ENCODE results near the gene UST. TPM values are rescaled to one million over a fixed set of nuclear protein-coding genes. Genes with fewer than 3 reads are reported as not detected.
"Not testable (repeated sequence)": the region's sequence is repeated elsewhere in the genome, so short reads cannot be mapped to it uniquely, and the experiment has no call there.

UST gene
- total RNA-seq, 1 donor from 2014 or later, result 5.2 TPM

DNA sequence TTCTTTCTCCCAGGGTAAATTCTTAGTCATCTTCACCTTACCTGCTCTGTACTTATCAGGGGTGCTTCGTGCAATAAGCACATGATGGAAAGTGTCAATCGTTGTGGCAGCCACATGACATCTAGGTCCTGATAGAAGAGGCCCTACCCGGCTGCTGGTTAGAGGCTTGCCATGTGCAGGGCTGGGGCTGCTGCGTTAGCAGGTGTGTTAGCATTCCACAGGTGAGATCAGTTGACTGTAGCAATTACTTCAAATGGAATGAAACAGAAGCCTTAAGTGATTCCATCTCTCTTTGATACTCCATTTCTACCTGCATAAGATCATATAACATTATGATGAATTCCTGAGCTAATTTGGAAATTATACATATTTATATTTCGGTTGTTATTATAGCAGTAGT lies 127.0 kb downstream of the UST start:
- H3K36me3 ChIP-seq (ENCODE audit: control insufficient read depth, insufficient read depth, low read length), result no peaks in the 10 kb centered on the region
- DNase-seq (ENCODE audit: low read depth), result no peak
- H3K4me3 ChIP-seq (ENCODE audit: low read depth, low read length), result no peak overlapping the region
- H3K27me3 ChIP-seq (ENCODE audit: control insufficient read depth, insufficient read depth, low read length), result no peaks in the 10 kb centered on the region
- TF ChIP-seq, protein P1, sequence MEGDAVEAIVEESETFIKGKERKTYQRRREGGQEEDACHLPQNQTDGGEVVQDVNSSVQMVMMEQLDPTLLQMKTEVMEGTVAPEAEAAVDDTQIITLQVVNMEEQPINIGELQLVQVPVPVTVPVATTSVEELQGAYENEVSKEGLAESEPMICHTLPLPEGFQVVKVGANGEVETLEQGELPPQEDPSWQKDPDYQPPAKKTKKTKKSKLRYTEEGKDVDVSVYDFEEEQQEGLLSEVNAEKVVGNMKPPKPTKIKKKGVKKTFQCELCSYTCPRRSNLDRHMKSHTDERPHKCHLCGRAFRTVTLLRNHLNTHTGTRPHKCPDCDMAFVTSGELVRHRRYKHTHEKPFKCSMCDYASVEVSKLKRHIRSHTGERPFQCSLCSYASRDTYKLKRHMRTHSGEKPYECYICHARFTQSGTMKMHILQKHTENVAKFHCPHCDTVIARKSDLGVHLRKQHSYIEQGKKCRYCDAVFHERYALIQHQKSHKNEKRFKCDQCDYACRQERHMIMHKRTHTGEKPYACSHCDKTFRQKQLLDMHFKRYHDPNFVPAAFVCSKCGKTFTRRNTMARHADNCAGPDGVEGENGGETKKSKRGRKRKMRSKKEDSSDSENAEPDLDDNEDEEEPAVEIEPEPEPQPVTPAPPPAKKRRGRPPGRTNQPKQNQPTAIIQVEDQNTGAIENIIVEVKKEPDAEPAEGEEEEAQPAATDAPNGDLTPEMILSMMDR (IDR thresholded peaks at IDR 0.05; ENCODE audit: insufficient read depth, low read length, poor library complexity, severe bottlenecking), result no peak

DNA sequence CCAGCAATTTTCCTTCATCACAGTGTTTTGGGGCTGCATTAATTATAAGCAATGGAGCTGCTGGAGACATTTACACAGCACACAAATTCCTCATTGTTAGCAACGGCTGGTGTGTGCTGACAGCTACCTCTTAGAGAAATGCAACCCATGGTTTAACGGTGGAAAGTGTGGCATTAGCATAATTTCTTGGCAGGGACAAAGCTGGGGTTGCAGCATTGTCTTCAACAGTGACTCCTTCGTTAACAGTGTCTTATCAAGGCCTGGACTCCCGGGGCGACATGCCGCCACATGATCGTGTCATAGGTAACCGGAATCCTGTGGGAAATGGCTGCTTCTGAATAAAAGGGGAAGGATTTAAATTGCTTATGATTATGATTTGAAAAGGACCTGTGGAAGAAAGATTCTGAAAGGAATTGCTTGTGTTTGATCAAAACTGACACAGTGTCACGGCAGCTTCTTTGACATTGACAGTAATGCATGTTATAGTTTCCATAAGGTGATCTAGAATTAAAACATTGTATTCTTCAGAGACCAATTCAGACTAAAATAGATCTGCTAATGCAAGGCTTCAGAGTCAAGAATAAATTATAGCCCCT lies 128.0 kb downstream of the UST start:
- H3K36me3 ChIP-seq (ENCODE audit: control insufficient read depth, insufficient read depth, low read length), result no peaks in the 10 kb centered on the region
- DNase-seq (ENCODE audit: low read depth), result no peak

DNA sequence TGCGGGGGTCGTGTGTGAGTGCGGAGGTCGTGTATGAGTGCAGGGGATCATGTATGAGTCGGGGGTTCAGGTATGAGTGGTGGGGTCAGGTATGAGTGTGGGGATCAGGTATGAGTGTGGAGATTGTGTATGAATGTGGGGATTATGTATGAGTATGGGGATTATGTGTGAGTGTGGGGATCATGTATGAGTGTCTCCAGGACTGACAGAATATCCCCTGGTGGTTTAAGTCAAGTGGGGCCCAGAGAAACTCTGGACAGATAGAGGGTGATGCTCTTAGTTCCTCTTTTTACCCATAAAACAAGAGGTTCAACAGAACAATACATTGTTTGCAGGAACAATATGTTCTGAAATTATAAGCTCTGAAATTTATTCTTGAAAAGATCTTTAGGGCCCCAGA lies 131.9 kb downstream of the UST start:
- TF ChIP-seq, protein P1 (IDR thresholded peaks at IDR 0.05; ENCODE audit: insufficient read depth, low read length, poor library complexity, severe bottlenecking), result no peak
- no peaks in the 10 kb centered on the region for H3K36me3 ChIP-seq (ENCODE audit: control insufficient read depth, insufficient read depth, low read length)
- no peaks in the 10 kb centered on the region for H3K27me3 ChIP-seq (ENCODE audit: control insufficient read depth, insufficient read depth, low read length)
- no peak overlapping the region for H3K4me3 ChIP-seq (ENCODE audit: low read depth, low read length)
- DNase-seq (ENCODE audit: low read depth), result no peak

More for the DNA sequence above, 128.0 kb downstream of the UST start:
- TF ChIP-seq, protein P1 (IDR thresholded peaks at IDR 0.05; ENCODE audit: insufficient read depth, low read length, poor library complexity, severe bottlenecking), result no peak
- no peak overlapping the region for H3K4me3 ChIP-seq (ENCODE audit: low read depth, low read length)
- no peaks in the 10 kb centered on the region for H3K27me3 ChIP-seq (ENCODE audit: control insufficient read depth, insufficient read depth, low read length)

DNA sequence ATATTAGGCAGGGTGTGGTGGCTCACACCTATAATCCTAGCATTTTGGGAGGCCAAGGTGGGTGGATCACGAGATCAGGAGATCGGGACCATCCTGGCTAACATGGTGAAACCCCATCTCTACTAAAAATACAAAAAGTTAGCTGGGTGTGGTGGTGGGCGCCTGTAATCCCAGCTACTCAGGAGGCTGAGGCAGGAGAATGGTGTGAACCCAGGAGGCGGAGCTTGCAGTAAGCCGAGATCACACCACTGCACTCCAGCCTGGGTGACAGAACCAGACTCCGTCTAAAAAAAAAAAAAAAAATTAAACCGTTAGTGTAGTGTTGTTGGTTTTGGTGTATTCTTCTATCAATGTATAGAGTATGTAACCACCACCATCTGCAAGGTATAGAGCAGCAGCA lies 133.9 kb downstream of the UST start:
- H3K27me3 ChIP-seq (ENCODE audit: control insufficient read depth, insufficient read depth, low read length); H3K36me3 ChIP-seq (ENCODE audit: control insufficient read depth, insufficient read depth, low read length); DNase-seq (ENCODE audit: low read depth); H3K4me3 ChIP-seq (ENCODE audit: low read depth, low read length): not testable (repeated sequence)

DNA sequence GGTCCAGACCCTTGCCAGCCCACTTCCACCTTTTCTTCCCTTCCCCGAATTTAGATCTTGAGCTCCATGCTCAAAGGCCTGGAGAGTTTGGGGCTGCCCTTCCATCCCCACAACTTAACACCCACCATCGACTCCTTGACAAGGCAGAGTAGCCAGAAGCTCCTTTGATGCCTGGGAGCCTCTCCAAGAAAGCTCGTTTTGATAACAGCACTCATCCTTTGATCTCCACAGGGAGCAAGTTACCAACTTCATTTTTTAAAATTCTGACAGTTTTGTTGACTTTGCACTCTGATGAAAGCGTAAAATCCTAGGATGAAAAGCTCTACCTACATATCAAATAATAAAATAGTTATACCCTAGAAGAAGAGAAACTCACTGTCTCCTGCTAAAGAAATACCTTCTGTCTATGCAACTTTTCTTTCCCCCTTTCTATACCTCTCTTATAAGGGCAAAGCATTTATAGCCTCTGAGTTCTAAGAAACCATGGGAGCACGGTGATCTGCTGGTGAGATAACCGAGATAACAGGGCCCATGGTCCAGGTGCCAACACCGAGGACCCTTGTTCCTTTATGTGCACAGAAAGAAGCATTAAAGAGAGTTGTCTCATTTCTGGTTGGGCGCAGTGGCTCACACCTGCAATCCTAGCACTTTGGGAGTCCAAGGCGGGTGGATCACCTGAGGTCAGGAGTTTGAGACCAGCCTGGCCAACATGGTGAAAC lies 134.9 kb downstream of the UST start:
- H3K36me3 ChIP-seq (ENCODE audit: control insufficient read depth, insufficient read depth, low read length), result no peaks in the 10 kb centered on the region
- TF ChIP-seq, protein P1 (IDR thresholded peaks at IDR 0.05; ENCODE audit: insufficient read depth, low read length, poor library complexity, severe bottlenecking), result no peak
- H3K4me3 ChIP-seq (ENCODE audit: low read depth, low read length), result no peak overlapping the region
- DNase-seq (ENCODE audit: low read depth), result no peak
- H3K27me3 ChIP-seq (ENCODE audit: control insufficient read depth, insufficient read depth, low read length), result no peaks in the 10 kb centered on the region

DNA sequence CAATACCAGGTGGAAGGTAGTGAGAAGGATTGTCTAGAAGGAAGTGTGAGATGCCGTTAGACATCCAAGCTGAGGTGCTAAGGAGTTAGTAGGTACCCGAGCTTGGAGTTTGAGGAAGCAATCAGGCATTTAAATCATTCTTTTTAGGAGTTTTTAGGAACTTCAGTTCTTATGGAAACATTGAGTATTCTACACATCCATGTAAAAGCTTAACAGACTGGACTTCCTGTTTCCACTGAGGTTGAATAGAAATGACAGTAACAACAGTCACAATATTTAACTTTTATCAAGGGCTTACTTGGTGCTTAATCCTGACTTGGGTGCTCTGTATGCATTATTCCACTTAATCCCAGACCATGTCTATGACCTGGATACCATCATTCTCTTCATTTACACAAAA lies 136.4 kb downstream of the UST start:
- no peak overlapping the region for H3K4me3 ChIP-seq (ENCODE audit: low read depth, low read length)
- no peaks in the 10 kb centered on the region for H3K36me3 ChIP-seq (ENCODE audit: control insufficient read depth, insufficient read depth, low read length)
- TF ChIP-seq, protein P1 (IDR thresholded peaks at IDR 0.05; ENCODE audit: insufficient read depth, low read length, poor library complexity, severe bottlenecking), result no peak
- DNase-seq (ENCODE audit: low read depth), result no peak
- no peaks in the 10 kb centered on the region for H3K27me3 ChIP-seq (ENCODE audit: control insufficient read depth, insufficient read depth, low read length)
